ENCODE data around the gene ACAT1. TPM values are rescaled to one million over a fixed set of nuclear protein-coding genes. Genes with fewer than 3 reads are reported as not detected.

Gene ACAT1
- total RNA-seq, 1 experiment from 2014 or later = 118 TPM

GRCh38 chr11:108092134-108092533, 29.2 kb upstream of the ACAT1 start:
- Histone ChIP-seq H3K36me3 (ENCODE audit: insufficient read depth, low read length, poor library complexity, severe bottlenecking) (peaks cover 23% of the 10 kb centered on the region), H3K27ac (ENCODE audit: low read depth, low read length, poor library complexity, severe bottlenecking) (no peak overlapping the region), H3K27me3 (replicated peaks; ENCODE audit: insufficient read depth, low read depth, low read length, poor library complexity) (no peaks in the 10 kb centered on the region), H3K4me1 (ENCODE audit: insufficient read depth, low read length, poor library complexity, severe bottlenecking) (no peaks in the 10 kb centered on the region), H3K4me3 (ENCODE audit: low read depth, low read length, poor library complexity, severe bottlenecking) (no peak overlapping the region), H3K9me3 (ENCODE audit: low read depth, low read length, poor library complexity, severe bottlenecking) (no peaks in the 10 kb centered on the region)
- no peak for TF ChIP-seq EZH2 (IDR thresholded peaks at IDR 0.05; ENCODE audit: borderline replicate concordance, low read depth, low read length, poor library complexity, severe bottlenecking)
- no peak for TF ChIP-seq CTCF (conservative IDR thresholded peaks at IDR 0.05; ENCODE audit: low read depth, low read length)
- intact Hi-C loops (cut with micrococcal nuclease; ENCODE audit: unreplicated experiment) = no loop called here
- ChIA-PET CTCF (no interaction called here), POLR2A (ENCODE audit: low non-redundant PET) (no interaction called here)
- no peak for DNase-seq (ENCODE audit: low spot score)
- BruUV-seq (replicated peaks) = no TSS peak

GRCh38 chr11:108093128-108093904, 28.1 kb upstream of the ACAT1 start:
- no peak overlapping the region for H3K27ac ChIP-seq (ENCODE audit: low read depth, low read length, poor library complexity, severe bottlenecking)
- no peaks in the 10 kb centered on the region for H3K27me3 ChIP-seq (replicated peaks; ENCODE audit: insufficient read depth, low read depth, low read length, poor library complexity)
- H3K4me1 ChIP-seq (ENCODE audit: insufficient read depth, low read length, poor library complexity, severe bottlenecking) = no peaks in the 10 kb centered on the region
- TF ChIP-seq CTCF (conservative IDR thresholded peaks at IDR 0.05; ENCODE audit: low read depth, low read length) (no peak), EZH2 (IDR thresholded peaks at IDR 0.05; ENCODE audit: borderline replicate concordance, low read depth, low read length, poor library complexity, severe bottlenecking) (no peak)
- CTCF ChIA-PET = no interaction called here
- POLR2A ChIA-PET (ENCODE audit: low non-redundant PET) = no interaction called here
- H3K9me3 ChIP-seq (ENCODE audit: low read depth, low read length, poor library complexity, severe bottlenecking) = no peaks in the 10 kb centered on the region
- peaks cover 35% of the 10 kb centered on the region for H3K36me3 ChIP-seq (ENCODE audit: insufficient read depth, low read length, poor library complexity, severe bottlenecking)
- H3K4me3 ChIP-seq (ENCODE audit: low read depth, low read length, poor library complexity, severe bottlenecking) = no peak overlapping the region
- no peak for DNase-seq (ENCODE audit: low spot score)
- BruUV-seq (replicated peaks) = no TSS peak
- intact Hi-C loops (cut with micrococcal nuclease; ENCODE audit: unreplicated experiment) = no loop called here

- H3K9me3 ChIP-seq (ENCODE audit: low read depth, low read length, poor library complexity, severe bottlenecking) = no peaks in the 10 kb centered on the region
- no peaks in the 10 kb centered on the region for H3K4me1 ChIP-seq (ENCODE audit: insufficient read depth, low read length, poor library complexity, severe bottlenecking)
- no peak for DNase-seq (ENCODE audit: low spot score)
- ChIA-PET CTCF (no interaction called here), POLR2A (ENCODE audit: low non-redundant PET) (no interaction called here)
- intact Hi-C loops (cut with micrococcal nuclease; ENCODE audit: unreplicated experiment) = no loop called here
- H3K36me3 ChIP-seq (ENCODE audit: insufficient read depth, low read length, poor library complexity, severe bottlenecking) = peaks cover 46% of the 10 kb centered on the region
- H3K27me3 ChIP-seq (replicated peaks; ENCODE audit: insufficient read depth, low read depth, low read length, poor library complexity) = no peaks in the 10 kb centered on the region
- no peak overlapping the region for H3K4me3 ChIP-seq (ENCODE audit: low read depth, low read length, poor library complexity, severe bottlenecking)
- TF ChIP-seq CTCF (conservative IDR thresholded peaks at IDR 0.05; ENCODE audit: low read depth, low read length) = no peak
- no peak for TF ChIP-seq EZH2 (IDR thresholded peaks at IDR 0.05; ENCODE audit: borderline replicate concordance, low read depth, low read length, poor library complexity, severe bottlenecking)
- no peak overlapping the region for H3K27ac ChIP-seq (ENCODE audit: low read depth, low read length, poor library complexity, severe bottlenecking)
- BruUV-seq (replicated peaks) = no TSS peak
Observed at GRCh38 chr11:108097179-108097578, 24.2 kb upstream of the ACAT1 start.

Data from A673 (cell line).